ENCODE measurements around the gene SHQ1. TPM values are rescaled to one million over a fixed set of nuclear protein-coding genes. Genes with fewer than 3 reads are reported as not detected.
A peak's percentile ranks its signal among the peaks of the same experiment; 100 is the strongest.
"Not testable (repeated sequence)": the region's sequence is repeated elsewhere in the genome, so short reads cannot be mapped to it uniquely, and the experiment has no call there.

The SHQ1 gene
- total RNA-seq, 4 donors from 2014 or later, result 9.7 to 17.2 (median 12.2) TPM

GRCh38 chr3:72719137-72719536 lies 129.1 kb downstream of the SHQ1 start:
- intact Hi-C loops (cut with DNase I; ENCODE audit: low total_unique reads), result no loop called here
- DNase-seq (ENCODE audit: low spot score in 2 of 2), result no peak
- no peak overlapping the region for H3K4me3 ChIP-seq (ENCODE audit: low read depth, poor library complexity, severe bottlenecking)
- TF ChIP-seq CTCF (IDR thresholded peaks at IDR 0.05), result no peak
- no peak for TF ChIP-seq POLR2A (IDR thresholded peaks at IDR 0.05)

GRCh38 chr3:72714135-72714534 lies 134.1 kb downstream of the SHQ1 start:
- DNase-seq (ENCODE audit: low spot score in 2 of 2); intact Hi-C loops (cut with DNase I; ENCODE audit: low total_unique reads); H3K4me3 ChIP-seq (ENCODE audit: low read depth, poor library complexity, severe bottlenecking): not testable (repeated sequence)
- WGBS, 2 donors, result 86 to 91% methylated on average over 3 of the region's 3 CpGs

GRCh38 chr3:72710471-72710870 lies 137.8 kb downstream of the SHQ1 start:
- intact Hi-C loops (cut with DNase I; ENCODE audit: low total_unique reads); H3K4me3 ChIP-seq (ENCODE audit: low read depth, poor library complexity, severe bottlenecking); DNase-seq (ENCODE audit: low spot score in 2 of 2): not testable (repeated sequence)
- 96 to 99% methylated on average over 4 of the region's 4 CpGs for WGBS, 2 donors

GRCh38 chr3:72708441-72708840 lies 139.8 kb downstream of the SHQ1 start:
- peak in 1 of 2 donors; percentile 60 for DNase-seq (ENCODE audit: low spot score in 2 of 2)

GRCh38 chr3:72702997-72703396 lies 145.2 kb downstream of the SHQ1 start:
- no peak for TF ChIP-seq CTCF (IDR thresholded peaks at IDR 0.05)
- no peak for TF ChIP-seq POLR2A (IDR thresholded peaks at IDR 0.05)
- H3K4me3 ChIP-seq (ENCODE audit: low read depth, poor library complexity, severe bottlenecking), result no peak overlapping the region
- intact Hi-C loops (cut with DNase I; ENCODE audit: low total_unique reads), result no loop called here
- peak in 1 of 2 donors; percentile 3 for DNase-seq (ENCODE audit: low spot score in 2 of 2)
- WGBS, 2 donors, result 87 to 88% methylated on average over 4 of the region's 4 CpGs

More at GRCh38 chr3:72708441-72708840, 139.8 kb downstream of the SHQ1 start:
- intact Hi-C loops (cut with DNase I; ENCODE audit: low total_unique reads), result no loop called here
- no peak for TF ChIP-seq POLR2A (IDR thresholded peaks at IDR 0.05)
- no peak for TF ChIP-seq CTCF (IDR thresholded peaks at IDR 0.05)
- no peak overlapping the region for H3K4me3 ChIP-seq (ENCODE audit: low read depth, poor library complexity, severe bottlenecking)
- WGBS, 2 donors, result 85 to 89% methylated on average over 2 of the region's 2 CpGs

- TF ChIP-seq CTCF (IDR thresholded peaks at IDR 0.05) (no peak), POLR2A (IDR thresholded peaks at IDR 0.05) (no peak)
- peak in 1 of 2 donors; percentile 25 for DNase-seq (ENCODE audit: low spot score in 2 of 2)
- WGBS, 2 donors, result 93 to 95% methylated on average over 7 of the region's 7 CpGs
- intact Hi-C loops (cut with DNase I; ENCODE audit: low total_unique reads), result no loop called here
- H3K4me3 ChIP-seq (ENCODE audit: low read depth, poor library complexity, severe bottlenecking), result no peak overlapping the region
Measured at GRCh38 chr3:72702390-72702789, 145.9 kb downstream of the SHQ1 start.

- intact Hi-C loops (cut with DNase I; ENCODE audit: low total_unique reads), result no loop called here
- no peak for TF ChIP-seq CTCF (IDR thresholded peaks at IDR 0.05)
- TF ChIP-seq POLR2A (IDR thresholded peaks at IDR 0.05), result no peak
- 87 to 89% methylated on average over 2 of the region's 2 CpGs for WGBS, 2 donors
- H3K4me3 ChIP-seq (ENCODE audit: low read depth, poor library complexity, severe bottlenecking), result no peak overlapping the region
- no peak for DNase-seq (ENCODE audit: low spot score in 2 of 2)
Measured at GRCh38 chr3:72700106-72700505, 148.1 kb downstream of the SHQ1 start.
